IPS-NIHi7 (cell line): ENCODE results near the gene ZBTB4.

ENCODE experiments used
- DNase-seq: peaks from one replicate; pipeline ENCODE4 v3.0.0; 2012; ENCODE audit warnings: mixed read lengths; ENCODE audit errors: extremely low spot score

ZBTB4 gene

GRCh38 chr17:7419819-7420610 is 59.4 kb downstream of the ZBTB4 start, which contains the start of gene SPEM1:
Gene SPEM1, plus strand, starts transcription at chr17:7420324. Its CDS starts 61 bp downstream, at chr17:7420385.
- no peak for DNase-seq

- DNase-seq = no peak
These were observed 60.8 kb downstream of the ZBTB4 start for GRCh38 chr17:7418472-7419152.

- DNase-seq = no peak
These were observed 62.3 kb downstream of the ZBTB4 start for GRCh38 chr17:7417056-7417655.

GRCh38 chr17:7416323-7416722 is 63.1 kb downstream of the ZBTB4 start:
- DNase-seq = no peak

GRCh38 chr17:7415784-7416183 is 63.6 kb downstream of the ZBTB4 start:
- no peak for DNase-seq

- DNase-seq = no peak
These were observed 64.6 kb downstream of the ZBTB4 start for GRCh38 chr17:7414837-7415236.

GRCh38 chr17:7413346-7413985 is 66.0 kb downstream of the ZBTB4 start:
- DNase-seq = no peak

GRCh38 chr17:7411427-7411750 is 68.0 kb downstream of the ZBTB4 start:
- DNase-seq = no peak

GRCh38 chr17:7410634-7411426 is 68.6 kb downstream of the ZBTB4 start:
- no peak for DNase-seq

GRCh38 chr17:7409716-7410115 is 69.7 kb downstream of the ZBTB4 start:
- no peak for DNase-seq
